Renal cortical epithelial cell (primary cell): ENCODE measurements around the gene PPP4R2. TPM values are rescaled to one million over a fixed set of nuclear protein-coding genes. Genes with fewer than 3 reads are reported as not detected.

ENCODE experiments used
- DNase-seq: peaks from one replicate; pipeline ENCODE4 v3.0.0-alpha.2; 2011; ENCODE audit warnings: low read depth
- total RNA-seq: library from RNA; depleted of rRNA; stranded (reverse); fragments of >200 nt; gene quantifications from 2 replicates; pipeline ENCODE4 v1.2.3, GENCODE V29; 2014

PPP4R2 gene
- total RNA-seq, 1 donor from 2014 or later, result 99.5 TPM

- no peak for DNase-seq
Measured at GRCh38 chr3:73114711-73115110, 118.1 kb downstream of the PPP4R2 start.

- DNase-seq, result no peak
Measured at GRCh38 chr3:73115806-73116205, 119.2 kb downstream of the PPP4R2 start.

Other genes with a start within 250 kb of the PPP4R2 start
- 22.2 and 25.0 TPM in 2 replicates for gene SHQ1, start 148.4 kb upstream of the PPP4R2 start, total RNA-seq
- gene GXYLT2, start 108.8 kb upstream of the PPP4R2 start, total RNA-seq, result 1.0 and 7.0 TPM in 2 replicates
- 3.6 and 5.7 TPM in 2 replicates for gene EBLN2, start 64.8 kb downstream of the PPP4R2 start, total RNA-seq